Measurements from ENCODE around the gene MYT1. TPM values are rescaled to one million over a fixed set of nuclear protein-coding genes. Genes with fewer than 3 reads are reported as not detected.

Gene MYT1
- total RNA-seq, 1 donor from 2014 or later: 0.34 TPM

DNA sequence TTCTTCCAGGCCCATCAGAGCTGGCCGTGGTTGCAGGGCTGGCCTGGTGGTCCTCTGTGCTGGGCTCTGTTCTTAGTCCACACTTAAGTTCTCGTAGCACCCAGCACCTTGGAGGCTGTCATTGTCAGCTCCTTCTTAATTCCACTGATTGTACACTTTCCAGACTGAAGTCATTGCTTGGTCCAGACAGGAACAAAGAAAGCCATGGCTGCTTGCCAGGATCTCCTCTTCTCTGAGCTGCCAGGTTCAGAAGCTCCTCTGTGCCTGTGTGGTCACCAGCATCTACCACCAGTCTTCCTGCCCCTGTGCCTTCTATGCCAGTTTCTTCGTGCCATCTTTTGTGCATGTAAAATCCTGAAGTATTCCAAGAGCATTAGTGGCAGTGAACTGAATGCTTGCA is 51.8 kb downstream of the MYT1 start:
- peaks cover 47% of the 10 kb centered on the region for H3K27me3 Mint-ChIP-seq (ENCODE audit: low read depth)
- TF ChIP-seq, protein P1, sequence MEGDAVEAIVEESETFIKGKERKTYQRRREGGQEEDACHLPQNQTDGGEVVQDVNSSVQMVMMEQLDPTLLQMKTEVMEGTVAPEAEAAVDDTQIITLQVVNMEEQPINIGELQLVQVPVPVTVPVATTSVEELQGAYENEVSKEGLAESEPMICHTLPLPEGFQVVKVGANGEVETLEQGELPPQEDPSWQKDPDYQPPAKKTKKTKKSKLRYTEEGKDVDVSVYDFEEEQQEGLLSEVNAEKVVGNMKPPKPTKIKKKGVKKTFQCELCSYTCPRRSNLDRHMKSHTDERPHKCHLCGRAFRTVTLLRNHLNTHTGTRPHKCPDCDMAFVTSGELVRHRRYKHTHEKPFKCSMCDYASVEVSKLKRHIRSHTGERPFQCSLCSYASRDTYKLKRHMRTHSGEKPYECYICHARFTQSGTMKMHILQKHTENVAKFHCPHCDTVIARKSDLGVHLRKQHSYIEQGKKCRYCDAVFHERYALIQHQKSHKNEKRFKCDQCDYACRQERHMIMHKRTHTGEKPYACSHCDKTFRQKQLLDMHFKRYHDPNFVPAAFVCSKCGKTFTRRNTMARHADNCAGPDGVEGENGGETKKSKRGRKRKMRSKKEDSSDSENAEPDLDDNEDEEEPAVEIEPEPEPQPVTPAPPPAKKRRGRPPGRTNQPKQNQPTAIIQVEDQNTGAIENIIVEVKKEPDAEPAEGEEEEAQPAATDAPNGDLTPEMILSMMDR (IDR thresholded peaks at IDR 0.05; ENCODE audit: unreplicated experiment): no peak
- no peak overlapping the region for H3K4me3 Mint-ChIP-seq
- H3K9me3 Mint-ChIP-seq: no peaks in the 10 kb centered on the region
- H3K27ac Mint-ChIP-seq: no peak overlapping the region
- H3K4me1 Mint-ChIP-seq: peaks cover 24% of the 10 kb centered on the region
- no peaks in the 10 kb centered on the region for H3K36me3 Mint-ChIP-seq
- DNase-seq (ENCODE audit: low spot score in 2 of 2, unreplicated experiment in 2 of 2): no peak

DNA sequence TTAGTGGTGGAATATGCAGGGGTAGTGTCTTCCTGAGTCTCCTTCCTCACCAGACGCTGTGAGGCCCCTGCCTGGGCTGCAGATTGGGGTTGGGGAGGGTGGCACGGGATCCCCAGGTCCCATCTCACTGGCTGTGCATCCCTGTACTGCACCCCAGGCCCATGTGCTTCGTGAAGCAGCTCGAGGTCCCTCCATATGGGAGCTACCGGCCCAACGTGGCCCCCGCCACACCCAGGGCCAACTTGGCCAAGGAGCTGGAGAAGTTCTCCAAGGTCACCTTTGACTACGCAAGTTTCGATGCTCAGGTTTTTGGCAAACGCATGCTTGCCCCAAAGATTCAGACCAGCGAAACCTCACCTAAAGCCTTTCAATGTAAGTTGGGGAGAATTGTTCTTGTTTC is 52.7 kb downstream of the MYT1 start:
- H3K4me1 Mint-ChIP-seq: peaks cover 27% of the 10 kb centered on the region
- no peaks in the 10 kb centered on the region for H3K36me3 Mint-ChIP-seq
- H3K9me3 Mint-ChIP-seq: no peaks in the 10 kb centered on the region
- no peak overlapping the region for H3K27ac Mint-ChIP-seq
- TF ChIP-seq, protein P1 (IDR thresholded peaks at IDR 0.05; ENCODE audit: unreplicated experiment): no peak
- peaks cover 42% of the 10 kb centered on the region for H3K27me3 Mint-ChIP-seq (ENCODE audit: low read depth)
- no peak for DNase-seq (ENCODE audit: low spot score in 2 of 2, unreplicated experiment in 2 of 2)
- no peak overlapping the region for H3K4me3 Mint-ChIP-seq

DNA sequence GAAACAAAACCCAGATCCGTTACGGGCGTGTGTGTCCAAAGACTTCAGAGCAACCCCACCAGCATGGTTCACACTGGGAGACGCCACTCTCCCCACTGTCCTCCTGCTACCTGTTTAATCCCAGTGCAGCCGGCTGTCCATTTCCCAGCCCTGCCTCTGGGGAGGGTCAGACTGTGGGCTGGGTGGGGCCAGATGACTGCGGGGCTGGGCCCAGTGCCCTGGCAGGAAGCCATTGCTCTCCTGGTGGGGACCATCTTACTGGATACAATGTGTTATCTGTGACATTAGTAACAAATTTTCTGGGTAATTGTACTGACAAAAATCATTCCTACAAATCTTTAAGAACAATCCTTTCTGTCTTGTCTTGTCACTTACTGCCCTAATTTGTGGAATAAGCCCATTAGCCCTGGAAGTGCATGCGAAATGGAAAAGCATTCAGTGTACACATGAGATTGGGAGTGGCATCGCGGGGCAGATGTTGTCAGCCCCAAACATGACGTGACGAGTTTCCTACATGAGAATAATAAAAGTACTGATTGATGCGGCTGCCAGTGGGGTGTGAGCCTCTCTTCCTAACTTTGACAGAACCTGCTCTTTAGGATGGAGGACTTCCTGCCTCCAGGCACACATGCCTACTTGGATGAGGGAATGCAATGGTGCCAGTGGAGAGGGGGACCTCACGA is 53.4 kb downstream of the MYT1 start:
- TF ChIP-seq, protein P1 (IDR thresholded peaks at IDR 0.05; ENCODE audit: unreplicated experiment): no peak
- peaks cover 40% of the 10 kb centered on the region for H3K27me3 Mint-ChIP-seq (ENCODE audit: low read depth)
- no peaks in the 10 kb centered on the region for H3K9me3 Mint-ChIP-seq
- H3K27ac Mint-ChIP-seq: no peak overlapping the region
- no peak overlapping the region for H3K4me3 Mint-ChIP-seq
- H3K4me1 Mint-ChIP-seq: peaks cover 32% of the 10 kb centered on the region
- no peak for DNase-seq (ENCODE audit: low spot score in 2 of 2, unreplicated experiment in 2 of 2)
- H3K36me3 Mint-ChIP-seq: no peaks in the 10 kb centered on the region

DNA sequence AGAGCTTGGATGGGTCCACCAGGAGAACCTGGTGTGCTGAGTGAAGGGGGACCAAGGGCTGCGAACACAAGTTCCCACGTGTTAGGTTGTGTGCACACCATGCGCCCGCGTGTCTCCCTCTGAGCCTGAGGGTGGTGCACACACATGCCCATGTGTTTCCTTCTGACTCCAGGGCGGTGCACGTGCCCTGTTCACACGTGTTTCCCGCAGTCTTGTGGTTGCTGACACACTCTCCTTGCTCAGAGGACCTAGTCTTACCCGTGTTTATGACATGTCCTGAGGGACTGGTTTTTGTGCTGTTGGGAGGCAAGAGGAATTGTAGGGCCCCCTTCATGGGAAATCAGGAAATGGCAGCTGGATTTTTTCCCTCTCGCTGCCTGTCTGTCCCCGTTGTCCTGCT is 55.0 kb downstream of the MYT1 start:
- no peak overlapping the region for H3K4me3 Mint-ChIP-seq
- H3K9me3 Mint-ChIP-seq: no peaks in the 10 kb centered on the region
- H3K27ac Mint-ChIP-seq: no peak overlapping the region
- H3K36me3 Mint-ChIP-seq: no peaks in the 10 kb centered on the region
- peaks cover 40% of the 10 kb centered on the region for H3K4me1 Mint-ChIP-seq
- peaks cover 29% of the 10 kb centered on the region for H3K27me3 Mint-ChIP-seq (ENCODE audit: low read depth)
- TF ChIP-seq, protein P1 (IDR thresholded peaks at IDR 0.05; ENCODE audit: unreplicated experiment): no peak
- DNase-seq (ENCODE audit: low spot score in 2 of 2, unreplicated experiment in 2 of 2): no peak

DNA sequence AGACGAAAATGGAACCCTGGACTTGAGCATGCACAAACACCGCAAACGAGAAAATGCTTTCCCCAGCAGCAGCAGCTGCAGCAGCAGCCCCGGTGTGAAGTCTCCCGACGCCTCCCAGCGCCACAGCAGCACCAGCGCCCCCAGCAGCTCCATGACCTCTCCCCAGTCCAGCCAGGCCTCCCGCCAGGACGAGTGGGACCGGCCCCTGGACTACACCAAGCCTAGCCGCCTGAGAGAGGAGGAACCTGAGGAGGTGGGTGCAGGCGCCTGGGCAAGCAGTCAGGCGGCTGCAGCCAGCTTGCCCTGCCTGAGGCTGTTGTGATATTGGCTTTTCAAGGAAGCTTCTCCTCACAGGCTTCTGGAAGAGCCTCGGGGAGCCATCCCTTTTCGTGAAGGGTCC is 55.5 kb downstream of the MYT1 start:
- H3K4me1 Mint-ChIP-seq: peaks cover 41% of the 10 kb centered on the region
- H3K4me3 Mint-ChIP-seq: no peak overlapping the region
- no peak overlapping the region for H3K27ac Mint-ChIP-seq
- H3K36me3 Mint-ChIP-seq: no peaks in the 10 kb centered on the region
- DNase-seq (ENCODE audit: low spot score in 2 of 2, unreplicated experiment in 2 of 2): no peak
- H3K9me3 Mint-ChIP-seq: no peaks in the 10 kb centered on the region
- H3K27me3 Mint-ChIP-seq (ENCODE audit: low read depth): peaks cover 24% of the 10 kb centered on the region
- TF ChIP-seq, protein P1 (IDR thresholded peaks at IDR 0.05; ENCODE audit: unreplicated experiment): no peak
